ENCODE measurements around the gene GPAT3. TPM values are rescaled to one million over a fixed set of nuclear protein-coding genes. Genes with fewer than 3 reads are reported as not detected.
"Not testable (repeated sequence)": the region's sequence is repeated elsewhere in the genome, so short reads cannot be mapped to it uniquely, and the experiment has no call there.

Gene GPAT3
- 6.1 and 13.9 TPM in 2 replicates for total RNA-seq

DNA sequence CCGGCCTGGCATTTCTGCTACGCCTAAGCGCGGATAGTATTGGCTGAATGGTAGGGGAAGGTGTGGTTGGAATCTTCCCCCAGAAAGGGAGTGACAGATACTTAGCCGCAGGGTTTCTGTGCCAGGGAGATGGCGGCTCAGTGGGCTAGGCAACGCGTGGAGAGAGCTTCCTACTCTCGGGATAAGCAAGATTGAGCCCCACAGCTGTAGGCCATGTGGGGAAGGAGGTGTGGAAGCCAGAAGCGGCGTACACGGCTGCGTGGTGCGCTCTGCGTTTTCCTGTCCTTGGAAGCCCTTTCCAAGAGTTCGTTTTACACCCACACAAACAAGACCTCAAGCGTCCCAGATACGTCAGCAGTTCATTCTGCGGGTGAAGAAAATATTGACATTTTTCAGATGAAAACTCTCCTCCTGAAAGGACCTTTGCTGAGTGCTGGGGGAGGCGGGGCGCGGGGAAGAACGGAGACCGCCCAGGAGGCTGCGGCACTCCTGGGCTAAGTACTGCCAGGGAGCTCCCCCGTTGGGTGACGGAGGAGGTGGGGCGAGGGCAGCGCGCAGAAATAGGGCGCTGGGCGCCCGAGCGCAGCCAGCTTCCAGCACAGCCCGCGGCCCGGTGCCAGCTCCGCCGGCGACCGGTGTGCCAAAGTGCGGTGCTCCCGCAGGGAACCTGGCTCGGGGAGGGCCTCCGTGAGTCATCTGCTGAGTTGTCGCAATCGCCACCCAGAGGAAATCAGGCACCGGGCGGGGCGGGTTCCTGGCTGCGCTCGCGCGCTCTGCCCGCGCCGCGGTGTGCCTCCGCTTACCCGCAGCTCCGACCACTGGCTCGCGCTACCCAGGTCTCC, at the start of gene GPAT3:
GPAT3 (plus strand) TSS at position 589 of the 842 bp plus-strand sequence. CDS start 515 bp downstream, outside the sequence.
- DNase-seq (ENCODE audit: low read depth, low spot score): no peak

DNA sequence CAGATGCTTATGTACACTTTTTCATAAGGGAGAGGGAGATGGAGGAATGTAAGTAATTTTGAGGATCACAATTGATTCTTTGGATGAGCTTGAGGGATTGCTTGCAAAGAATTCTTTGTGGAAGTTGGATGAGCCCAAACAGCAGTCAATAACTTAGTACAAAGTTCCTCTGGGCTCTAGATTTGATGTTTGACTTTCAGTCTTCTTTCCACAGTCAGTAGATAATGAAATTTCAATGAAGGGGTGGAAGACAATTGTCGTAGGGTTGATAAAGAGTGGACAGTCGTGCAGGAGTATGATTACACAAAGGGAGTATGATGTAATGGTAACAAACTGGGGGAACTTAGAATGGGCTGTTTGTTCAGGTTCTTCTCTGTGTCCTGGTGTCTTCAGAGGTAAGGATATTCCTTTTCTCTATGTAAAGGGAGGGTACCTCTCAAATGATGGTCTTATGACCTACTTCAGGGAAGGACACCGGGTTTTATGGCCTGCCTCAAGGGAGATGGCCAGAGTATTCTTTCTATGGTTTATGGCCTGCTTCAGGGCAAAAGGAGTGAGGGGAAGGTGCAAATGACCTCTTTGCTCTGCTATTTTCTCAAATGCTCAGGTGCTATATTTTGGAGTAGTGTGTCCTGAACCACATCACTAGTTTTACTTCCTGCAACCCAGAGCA, 49.3 kb upstream of the GPAT3 start:
- DNase-seq (ENCODE audit: low read depth, low spot score): no peak

DNA sequence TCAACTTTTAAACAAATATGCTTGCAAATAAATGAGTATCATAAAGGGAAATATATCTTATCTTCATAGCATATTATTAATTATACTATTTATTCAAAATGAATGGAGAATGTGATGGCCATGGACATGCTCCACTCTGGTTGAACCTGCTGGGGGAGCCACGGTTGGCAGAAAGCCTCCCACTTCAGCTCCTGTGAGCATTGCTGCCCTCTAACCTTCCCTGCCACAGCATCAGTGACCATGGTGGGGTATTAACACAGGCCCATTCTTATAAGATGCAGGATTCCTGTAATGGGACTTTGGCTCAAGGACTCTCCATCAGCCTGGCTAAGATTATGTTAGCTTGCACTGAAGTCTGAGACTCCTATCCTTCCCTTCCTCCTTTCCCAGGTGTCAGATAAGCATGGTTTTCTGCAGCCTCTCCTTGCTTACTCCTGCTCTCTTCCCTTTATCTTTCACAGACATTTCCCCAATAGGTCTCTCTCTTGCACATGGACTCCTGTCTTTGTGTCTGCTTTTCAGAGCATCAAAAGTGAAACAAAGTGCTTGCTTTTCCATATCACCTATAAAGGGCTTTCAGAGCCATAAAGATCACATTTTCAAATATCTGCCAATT, 46.1 kb upstream of the GPAT3 start:
- no peak for DNase-seq (ENCODE audit: low read depth, low spot score)

DNA sequence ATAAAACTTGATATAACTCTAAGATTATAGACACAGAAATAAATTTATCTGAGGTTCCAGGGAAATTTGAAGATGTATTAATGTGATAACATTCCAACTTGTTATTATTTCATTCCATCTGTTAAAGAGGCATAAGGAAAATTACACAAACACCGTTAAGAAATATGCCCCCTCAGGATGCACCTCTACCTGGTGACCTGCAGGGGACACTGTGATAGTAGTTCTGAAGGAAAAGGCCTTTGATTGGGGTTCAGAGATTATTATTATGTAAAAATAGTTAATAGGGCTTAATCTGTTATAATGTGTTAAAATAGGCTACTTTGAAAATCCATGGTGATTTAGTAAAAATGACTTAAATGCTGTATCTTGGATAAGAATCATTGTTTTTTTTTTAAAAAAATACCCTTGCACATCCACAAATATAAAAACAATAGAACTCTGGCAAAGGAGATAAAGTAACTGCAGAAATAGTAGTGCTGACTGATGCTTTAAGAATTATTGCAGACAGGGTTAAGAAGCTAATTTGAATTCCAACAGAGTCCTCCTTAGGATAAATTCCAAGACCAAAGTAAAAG, 44.9 kb upstream of the GPAT3 start:
- peak; percentile 10 for DNase-seq (ENCODE audit: low read depth, low spot score)

DNA sequence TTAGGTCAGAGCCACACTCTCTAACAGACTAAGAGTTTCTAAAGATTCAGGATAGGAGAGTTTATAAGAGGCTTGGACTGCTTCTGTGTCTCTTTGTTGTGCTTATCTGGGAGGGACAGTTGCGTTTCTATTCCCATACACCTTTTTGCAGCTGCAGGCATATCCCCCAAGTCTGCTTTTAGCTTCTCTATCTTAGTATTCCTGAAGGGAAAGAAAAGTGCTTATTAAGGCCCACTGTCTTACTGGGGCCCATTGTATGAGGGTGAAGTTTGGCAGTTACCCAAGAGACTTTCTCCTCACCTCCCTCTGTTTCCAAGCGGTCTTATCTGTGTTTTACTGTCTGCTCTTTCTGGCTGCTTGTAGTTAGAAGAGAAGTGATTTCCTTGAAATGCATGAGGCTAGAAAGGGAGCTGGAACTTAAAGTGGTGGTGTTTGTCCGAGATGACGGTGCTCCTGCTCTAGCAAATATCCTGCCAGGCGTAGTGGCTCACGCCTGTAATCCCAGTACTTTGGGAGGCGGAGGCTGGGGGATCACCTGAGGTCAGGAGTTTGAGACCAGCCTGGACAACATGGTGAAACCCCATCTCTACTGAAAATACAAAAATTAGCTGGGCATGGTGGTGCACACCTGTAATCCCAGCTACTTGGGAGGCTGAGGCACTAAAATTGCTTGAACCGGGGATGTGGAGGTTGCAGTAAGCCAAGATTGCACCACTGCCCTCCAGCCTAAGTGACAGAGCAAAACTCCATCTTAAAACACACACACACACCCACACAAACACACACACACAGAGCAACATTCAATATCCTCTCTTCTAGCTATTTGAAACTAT, 39.6 kb upstream of the GPAT3 start:
- not testable (repeated sequence) for DNase-seq (ENCODE audit: low read depth, low spot score)

DNA sequence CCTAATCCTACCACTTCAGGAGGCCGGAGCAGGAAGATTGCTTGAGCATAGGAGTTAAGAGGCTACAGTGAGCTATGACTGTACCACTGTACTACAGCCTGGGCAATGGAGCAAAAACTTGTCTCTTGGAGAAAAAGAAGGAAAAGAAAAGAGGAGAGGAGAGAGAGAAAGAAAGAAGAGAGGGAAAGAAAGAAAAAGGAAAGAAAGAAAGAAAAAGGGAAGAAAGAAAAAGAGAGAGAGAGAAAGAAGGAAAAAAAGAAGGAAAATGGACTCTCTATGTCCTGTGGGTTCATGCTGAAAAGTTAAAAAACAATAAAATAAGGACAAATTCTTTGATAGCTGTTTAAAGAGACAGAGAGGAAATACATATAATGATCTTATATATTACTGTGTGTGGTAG, 37.7 kb upstream of the GPAT3 start:
- DNase-seq (ENCODE audit: low read depth, low spot score): no peak

DNA sequence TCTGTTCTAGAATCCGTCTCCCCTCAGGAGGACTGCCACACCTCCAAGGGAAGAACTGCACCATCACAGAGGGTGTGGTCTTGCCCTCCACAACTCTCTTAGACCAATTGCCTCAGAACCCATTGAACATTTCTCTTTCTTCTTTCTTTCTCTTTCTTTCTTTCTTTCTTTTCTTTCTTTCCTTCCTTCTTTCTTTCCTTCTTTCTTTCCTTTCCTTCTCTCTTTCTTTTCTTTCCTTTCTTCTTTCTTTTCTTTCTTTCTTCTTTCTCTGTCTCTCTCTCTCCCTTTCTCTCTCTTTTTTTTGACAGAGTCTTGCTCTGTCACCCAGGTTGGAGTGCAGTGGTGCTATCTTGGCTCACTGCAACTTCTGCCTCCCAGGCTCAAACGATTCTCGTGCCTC, 34.2 kb upstream of the GPAT3 start:
- DNase-seq (ENCODE audit: low read depth, low spot score): not testable (repeated sequence)

DNA sequence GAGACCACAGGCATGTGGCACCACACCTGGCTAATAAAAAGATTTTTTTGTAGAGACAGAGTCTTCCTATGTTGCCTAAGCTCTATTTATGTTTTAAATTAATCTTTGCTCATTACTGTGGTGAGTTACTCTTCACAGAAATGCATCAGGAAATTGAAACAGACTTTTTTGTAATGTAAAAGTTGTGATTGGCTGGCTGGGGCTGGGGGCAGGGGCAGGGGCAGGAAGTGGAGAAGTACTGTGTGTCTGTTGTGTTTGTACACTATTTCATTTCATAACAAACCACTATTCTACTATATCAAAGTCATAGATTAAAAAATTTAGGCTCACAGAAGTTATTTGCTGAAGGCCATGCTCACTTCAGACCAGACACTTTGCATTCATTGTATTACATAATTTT, 31.9 kb upstream of the GPAT3 start:
- no peak for DNase-seq (ENCODE audit: low read depth, low spot score)

DNA sequence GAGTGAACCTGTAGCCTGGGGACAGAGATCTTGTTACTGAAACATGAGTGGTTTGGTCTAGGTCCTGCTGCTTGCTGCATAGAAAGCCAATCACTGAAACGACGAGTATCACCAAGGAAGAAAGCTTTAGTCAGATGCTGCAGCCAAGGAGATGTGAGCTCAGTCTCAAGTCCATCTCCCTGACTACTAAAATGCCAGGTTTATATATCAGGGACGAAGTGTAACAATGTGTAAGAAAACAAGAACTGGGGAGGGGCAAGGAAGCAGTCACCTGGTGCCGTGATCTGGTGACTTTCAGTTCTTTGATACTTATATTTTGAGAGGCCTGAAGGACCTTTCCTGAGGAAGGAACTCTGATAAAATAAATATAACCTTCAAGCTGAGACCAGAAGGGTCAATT, 31.4 kb upstream of the GPAT3 start:
- no peak for DNase-seq (ENCODE audit: low read depth, low spot score)

DNA sequence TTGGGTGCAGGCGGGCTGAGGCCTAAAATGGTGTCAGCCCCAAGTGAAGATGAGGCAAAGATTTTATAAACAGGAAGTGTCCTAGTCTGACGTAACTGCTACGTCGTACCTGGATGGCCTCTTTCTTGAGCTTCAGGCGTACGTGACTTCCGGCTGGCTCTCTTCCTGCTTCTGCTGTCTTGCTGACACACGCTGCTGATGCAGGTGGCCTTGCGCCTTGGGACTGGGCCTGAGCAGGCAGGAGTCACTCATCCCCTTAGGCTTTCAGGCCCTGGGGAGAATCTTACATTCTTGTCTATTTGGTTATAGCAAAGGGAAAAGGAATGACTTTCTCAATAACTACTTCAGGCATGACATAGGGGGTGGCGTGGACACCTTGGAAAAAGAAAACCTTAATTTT, 30.9 kb upstream of the GPAT3 start:
- DNase-seq (ENCODE audit: low read depth, low spot score): no peak

DNA sequence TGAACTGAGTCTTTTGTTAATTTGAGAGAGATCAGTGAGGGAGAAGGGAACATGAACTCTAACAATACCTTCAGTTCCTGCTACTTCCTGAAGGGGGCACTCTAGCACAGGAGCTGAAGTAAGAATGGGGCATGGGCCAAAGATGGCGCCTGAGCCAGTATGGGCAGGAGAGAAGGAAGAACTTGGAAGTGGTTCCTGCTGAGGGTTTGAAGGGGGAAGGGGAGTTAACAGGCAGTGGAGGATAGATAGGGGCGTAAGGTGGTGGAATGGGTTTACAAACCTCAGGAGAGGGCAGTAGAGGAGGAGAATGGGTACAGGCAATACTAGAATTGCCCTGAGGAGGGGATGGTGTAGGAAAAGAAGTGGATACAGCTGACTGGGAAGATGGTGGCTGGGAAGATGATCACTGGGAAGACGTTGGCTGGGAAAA, 26.7 kb upstream of the GPAT3 start:
- DNase-seq (ENCODE audit: low read depth, low spot score): peak; percentile 22

DNA sequence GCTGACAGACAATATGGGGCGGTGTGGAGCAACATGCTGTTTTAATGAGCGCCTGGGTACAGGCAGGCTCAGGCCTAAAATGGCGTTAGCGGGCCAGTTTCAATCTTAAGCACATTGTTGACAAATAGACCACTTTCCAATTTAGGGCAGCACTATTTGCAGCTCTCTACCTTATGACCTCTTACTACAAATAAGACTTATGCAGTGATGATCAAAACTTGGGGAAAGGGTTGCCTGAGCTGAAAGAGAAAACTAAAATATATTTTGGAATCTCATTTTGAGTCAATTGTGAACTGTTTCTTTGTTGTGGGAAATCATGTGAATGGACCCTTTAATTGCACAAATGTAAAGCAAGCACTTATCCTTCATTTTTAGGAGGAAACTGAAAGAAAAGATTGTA, 25.5 kb upstream of the GPAT3 start:
- no peak for DNase-seq (ENCODE audit: low read depth, low spot score)

DNA sequence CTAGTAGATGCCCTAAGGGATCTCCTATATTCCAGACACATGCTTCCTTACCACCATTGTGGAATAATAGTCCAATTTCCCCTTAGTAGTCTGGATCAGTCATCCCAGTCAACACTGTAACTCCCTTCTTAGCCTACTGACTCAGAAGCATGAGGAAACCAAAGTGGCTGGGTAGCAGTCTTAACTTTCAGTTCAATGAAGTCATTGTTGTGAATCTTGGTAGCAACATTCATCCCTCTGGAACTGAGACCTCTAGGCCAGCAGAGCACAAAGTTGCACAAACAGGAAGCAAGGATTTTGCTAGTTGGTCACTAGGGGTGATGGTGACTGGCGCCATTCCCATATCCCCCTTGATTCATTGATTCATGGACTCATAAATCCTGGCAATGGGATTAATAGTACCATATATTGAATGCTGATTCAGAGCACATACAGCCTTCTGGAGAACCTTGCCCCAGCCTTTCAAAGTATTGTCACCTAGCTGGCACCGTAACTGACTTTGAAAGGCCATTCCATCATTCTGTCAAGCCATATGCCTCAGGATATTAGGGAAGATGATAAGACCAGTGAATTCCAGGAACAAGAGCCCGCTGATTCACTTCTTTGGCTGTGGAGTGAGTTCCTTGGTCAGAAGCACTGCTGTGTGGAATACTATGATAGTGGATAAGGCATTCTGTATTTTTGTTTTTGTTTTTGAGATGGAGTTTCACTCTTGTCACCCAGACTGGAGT, 19.7 kb upstream of the GPAT3 start:
- DNase-seq (ENCODE audit: low read depth, low spot score): peak; percentile 20

DNA sequence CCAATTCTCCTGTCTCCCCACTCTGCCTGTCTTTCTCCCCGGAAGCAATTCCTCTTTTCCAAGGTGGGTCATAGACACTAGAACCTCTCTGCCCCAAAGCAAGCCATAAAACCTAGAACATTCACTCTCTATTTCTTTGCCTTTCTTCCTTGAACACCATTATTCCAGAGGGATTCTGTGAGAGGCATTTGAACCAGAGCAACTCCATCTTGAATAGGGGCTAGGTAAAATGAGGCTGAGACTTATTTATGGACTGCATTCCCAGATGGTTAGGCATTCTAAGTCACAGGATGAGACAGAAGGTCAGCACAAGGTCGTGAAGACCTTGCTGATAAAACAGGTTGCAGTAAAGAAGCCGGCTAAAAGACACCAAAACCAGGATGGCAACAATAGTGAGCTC, 13.7 kb upstream of the GPAT3 start:
- no peak for DNase-seq (ENCODE audit: low read depth, low spot score)

DNA sequence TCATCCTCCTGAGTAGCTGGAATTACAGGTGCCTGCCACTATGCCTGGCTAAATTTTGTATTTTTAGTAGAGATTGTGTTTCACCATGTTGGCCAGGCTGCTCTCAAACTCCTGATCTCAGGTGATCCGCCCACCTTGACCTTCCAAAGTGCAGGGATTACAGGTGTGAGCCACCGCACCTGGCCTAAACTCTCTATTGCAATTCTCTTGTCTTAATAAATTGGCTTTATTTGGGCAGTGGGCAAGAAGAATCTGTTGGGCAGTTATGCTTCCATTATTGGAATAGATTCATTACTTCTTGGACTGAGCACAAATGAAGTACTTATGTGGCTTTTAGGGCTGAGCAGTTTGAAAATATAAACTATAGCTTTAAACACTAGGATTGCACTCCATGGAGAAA, 8.2 kb upstream of the GPAT3 start:
- DNase-seq (ENCODE audit: low read depth, low spot score): no peak

DNA sequence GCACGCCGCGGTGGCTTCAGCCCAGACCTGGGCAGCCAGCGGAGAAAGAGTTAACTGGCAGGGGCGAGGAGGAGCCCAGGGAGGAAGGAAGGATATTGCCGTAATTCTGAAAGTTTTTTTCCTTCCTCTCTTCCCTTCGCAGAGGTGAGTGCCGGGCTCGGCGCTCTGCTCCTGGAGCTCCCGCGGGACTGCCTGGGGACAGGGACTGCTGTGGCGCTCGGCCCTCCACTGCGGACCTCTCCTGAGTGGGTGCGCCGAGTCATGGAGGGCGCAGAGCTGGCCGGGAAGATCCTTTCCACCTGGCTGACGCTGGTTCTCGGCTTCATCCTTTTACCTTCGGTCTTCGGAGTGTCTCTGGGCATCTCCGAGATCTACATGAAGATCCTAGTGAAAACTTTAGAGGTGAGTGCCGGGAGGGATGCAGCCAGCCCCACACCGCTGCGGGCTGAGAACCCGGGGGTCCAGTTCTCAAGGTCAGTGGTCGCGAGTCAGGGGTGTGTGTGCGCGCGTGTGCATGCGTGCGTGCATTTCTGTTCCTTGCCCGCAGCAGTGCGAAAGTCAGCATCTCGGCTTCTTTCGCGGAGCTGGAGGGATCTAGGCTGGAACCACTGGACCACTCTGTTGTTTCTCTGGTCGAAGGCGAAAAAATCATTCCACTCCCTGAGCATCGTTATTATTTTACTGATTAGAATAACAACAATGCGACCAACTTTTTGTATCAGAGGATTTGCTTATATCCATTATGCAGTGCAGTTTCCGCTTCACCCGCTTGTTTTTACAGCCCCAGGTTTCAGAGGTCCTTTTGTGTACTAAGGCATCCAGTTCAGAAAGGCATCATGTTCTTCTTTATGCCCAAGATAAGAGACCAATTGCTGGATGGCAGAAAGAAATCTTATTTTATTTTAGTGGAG, 709 bp downstream of the GPAT3 start:
- DNase-seq (ENCODE audit: low read depth, low spot score): no peak

DNA sequence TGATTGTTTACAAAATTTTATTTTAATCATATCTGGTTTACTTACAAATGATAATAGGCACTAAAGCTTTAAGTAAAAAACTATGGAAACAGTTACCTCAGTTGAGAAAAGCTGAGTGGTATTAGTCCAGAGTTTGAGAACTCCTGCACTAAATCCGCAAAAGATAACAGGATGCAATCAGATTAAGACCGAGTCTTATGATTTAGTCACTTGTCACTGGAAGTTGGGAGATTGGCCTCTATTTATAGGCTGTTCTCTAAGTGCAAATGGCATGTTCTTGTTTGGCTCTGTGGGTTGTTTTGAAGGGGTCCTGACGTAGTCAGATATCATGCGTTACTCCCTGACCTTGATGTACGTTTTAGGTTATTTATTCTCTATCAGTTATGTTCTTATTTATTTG, 6.3 kb downstream of the GPAT3 start:
- DNase-seq (ENCODE audit: low read depth, low spot score): no peak

DNA sequence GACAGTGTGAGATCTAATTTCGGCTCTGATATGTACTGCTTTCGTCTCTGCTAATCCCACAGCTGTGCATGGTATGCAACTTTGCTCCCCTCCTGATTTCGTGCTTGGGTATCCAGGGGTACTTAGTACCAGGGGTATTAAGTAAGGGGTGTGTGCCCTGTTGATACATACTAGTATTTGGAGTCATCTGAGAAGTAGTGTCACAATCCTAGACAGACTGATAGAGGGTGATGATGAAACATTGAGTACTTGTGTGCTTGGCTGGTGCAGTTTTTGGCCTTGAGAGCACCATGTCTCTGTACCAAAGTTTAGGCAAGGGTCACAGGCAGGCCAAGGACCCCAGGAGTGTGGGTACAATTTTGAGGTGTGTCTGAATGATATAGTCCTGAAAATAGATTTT, 10.9 kb downstream of the GPAT3 start:
- no peak for DNase-seq (ENCODE audit: low read depth, low spot score)

DNA sequence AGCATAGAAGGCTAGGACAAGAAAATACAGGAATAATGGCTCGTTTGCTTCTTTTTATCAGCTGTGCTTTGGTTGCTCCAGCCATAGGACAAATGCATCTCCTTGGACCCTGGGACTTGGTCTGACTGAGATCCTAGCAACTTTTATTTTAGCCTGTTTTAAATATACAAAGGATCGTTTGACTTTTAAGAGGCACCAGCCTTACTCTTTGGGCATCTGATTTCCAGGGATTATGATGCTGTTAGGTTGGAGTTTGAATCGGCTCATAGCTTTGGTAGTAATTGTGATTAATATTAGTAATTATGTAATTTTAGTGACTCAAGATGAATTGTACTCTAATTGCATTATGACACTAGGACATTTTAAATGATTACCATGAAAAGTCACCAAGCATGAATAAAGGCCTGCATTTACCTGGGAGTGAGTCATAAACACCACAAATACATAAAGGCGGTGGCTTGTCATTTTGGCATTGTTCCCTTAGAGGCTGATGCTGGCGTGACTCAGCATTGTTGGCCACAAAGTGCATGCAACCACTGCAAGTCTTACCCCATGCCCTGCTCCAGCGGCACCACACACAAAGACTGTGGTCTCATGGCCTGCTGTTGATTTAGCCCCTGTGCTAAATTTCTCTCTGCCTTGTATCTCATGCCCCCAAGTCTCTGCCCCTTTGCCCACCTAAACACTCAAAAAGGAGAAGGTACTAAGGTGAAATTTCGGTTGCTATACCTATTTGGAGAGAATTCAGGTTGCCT, 12.4 kb downstream of the GPAT3 start:
- peak; percentile 24 for DNase-seq (ENCODE audit: low read depth, low spot score)

Measured in pulmonary artery endothelial cell (primary cell).